HL-60/S4 (cell line): Measurements from ENCODE around the gene CSH2.
"Not testable (repeated sequence)": the region's sequence is repeated elsewhere in the genome, so short reads cannot be mapped to it uniquely, and the experiment has no call there.

Source experiments
- in situ Hi-C: fragments of 300-500 bp; cut with MboI; formaldehyde crosslinking; loops from 2 replicates; pipeline ENCODE4 v1.14.3; 2022; ENCODE audit warnings: low sequenced_read_pairs

Gene CSH2

DNA sequence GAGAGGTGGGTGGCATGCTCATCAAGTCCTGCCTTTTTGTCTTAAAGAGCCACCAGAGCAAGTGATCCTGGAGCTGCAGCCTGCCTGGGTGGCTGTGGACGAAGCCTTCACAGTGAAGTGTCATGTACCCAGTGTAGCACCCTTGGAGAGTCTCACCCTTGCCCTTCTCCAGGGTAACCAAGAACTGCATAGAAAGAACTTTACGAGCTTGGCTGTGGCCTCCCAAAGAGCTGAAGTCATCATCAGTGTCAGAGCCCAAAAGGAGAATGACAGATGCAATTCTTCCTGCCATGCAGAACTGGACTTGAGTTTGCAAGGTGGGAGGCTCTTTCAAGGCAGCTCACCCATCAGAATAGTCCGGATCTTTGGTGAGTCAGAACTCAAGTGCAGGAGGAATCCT is 14.2 kb downstream of the CSH2 start:
- in situ Hi-C loops = no loop called here

DNA sequence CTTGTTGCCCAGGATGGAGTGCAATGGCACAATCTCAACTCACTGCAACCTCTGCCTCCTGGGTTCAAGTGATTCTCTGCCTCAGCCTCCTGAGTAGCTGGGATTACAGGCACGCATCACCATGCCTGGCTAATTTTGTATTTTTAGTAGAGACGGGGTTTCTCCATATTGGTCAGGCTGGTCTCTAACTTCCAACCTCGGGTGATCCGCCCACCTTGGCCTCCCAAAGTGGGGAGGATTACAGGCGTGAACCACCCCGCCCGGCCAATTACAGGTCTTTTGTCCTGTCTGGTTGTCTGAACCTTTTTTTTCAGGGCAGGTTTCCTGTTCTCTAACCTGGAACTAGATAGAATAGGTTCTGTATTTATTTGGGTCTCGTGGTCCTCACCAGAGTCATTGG is 17.1 kb downstream of the CSH2 start:
- in situ Hi-C loops = not testable (repeated sequence)

DNA sequence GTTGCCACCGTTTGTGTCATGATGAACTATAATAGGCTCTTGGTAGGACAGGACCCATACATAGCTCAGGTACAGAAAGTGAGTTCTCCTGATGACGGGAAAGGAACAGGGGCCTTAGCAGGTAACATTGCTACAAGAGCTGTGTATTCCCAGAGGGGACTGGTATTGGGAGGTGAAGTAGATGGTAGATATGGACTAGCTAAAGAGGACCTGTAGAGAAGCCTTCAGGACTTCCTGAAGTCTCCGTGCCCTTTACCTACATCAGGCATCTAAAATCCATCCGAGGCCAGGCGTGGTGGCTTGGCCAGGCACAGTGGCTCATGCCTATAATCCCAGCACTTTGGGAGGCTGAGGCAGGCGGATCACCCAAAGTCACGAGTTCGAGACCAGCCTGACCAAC is 18.3 kb downstream of the CSH2 start:
- in situ Hi-C loops = no loop called here

DNA sequence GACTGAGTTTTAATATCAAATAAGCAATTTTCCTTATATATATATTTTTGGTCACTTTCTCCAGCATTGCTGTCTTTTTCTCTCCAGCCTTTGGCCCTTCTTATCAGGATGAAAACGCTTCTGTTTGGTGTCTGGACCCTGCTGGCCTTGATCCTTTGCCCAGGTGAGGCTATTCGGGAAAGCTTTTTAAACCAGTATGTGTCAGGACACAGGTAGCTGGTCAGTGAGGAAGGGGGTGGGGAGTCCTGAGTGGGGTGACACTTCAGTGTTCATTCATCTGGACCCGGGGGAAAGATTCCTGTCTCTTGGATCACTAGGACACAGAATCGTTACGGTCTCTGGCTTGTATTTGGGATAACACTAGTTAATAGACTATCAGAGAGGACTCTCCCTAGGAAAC is 18.8 kb downstream of the CSH2 start:
- in situ Hi-C loops = no loop called here

DNA sequence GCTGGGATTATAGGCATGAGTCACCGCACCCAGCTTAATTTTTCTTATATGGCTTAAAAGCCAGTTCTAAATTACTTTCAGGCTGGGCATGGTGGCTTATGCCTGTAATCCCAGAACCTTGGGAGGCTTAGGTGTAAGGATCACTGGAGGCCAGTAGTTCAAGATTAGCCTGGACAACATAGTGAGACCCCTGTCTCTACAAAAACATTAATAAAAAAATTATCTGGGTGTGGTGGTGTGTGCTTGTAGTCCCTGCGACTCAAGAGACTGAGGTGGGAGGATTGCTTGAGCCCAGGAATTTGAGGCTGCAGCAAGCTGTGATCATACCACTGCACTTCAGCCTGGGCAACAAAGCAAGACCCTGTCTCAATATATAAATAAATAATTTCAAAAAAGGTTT is 20.2 kb downstream of the CSH2 start:
- in situ Hi-C loops = no loop called here

DNA sequence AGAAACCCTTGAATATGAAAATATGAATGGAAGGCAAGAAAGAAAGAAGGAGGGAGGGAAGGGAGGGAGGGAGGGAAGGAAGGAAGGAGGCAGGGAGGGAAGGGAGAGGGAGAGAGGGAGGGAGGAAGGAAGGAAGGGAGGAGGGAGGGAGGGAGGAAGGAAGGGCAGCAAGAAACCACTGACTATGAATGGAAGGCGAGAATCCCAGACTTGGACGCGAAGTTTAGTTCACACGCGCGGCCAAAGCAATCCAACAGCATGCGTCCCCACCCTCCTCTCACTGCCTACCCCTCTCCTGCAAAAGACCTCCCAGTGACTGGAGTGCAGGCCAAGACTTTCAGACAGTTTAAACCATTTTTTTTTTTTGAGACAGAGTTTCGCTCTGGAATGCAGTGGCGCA is 23.1 kb downstream of the CSH2 start:
- in situ Hi-C loops = no loop called here

DNA sequence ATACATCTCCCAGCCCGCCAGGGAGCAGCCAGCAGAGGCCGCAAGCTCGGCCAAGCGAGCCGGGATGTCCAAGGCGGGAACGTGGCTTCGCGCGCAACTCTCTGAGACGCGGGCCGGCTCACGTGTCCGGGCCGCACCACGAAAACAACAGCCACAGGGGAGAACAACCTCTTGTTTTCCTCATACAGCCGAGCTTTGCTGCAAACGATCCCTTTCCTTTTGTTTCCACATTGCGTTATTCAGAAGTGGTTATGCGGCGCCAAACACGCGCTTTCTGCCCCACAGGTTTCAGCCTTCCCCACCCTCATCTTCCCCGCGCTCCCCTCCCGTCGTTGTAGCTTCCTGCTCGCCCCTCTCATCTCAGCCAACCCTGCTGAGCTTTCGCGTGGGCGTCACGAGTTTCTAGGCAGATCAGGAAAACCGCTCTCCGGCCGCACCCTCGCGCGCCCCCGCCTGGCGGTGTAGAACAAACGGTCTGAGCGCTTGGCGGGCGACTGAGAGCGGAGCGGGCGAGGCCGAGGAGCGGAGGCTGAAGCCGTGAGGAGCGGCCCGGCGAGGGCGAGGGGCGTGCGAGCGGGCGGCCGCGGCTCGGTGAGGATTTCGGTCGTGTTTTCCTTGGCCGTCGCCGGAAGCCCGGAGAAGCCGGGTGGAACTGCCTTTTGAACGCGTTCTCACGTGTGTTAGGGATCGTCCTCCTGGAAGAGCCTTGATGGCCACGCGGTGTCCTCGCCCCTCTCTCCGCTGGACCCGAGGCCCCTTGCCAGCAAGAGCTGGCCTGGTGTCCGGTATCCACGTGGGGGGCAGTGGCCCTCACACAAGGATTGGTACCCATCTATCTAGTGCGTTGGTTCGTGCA is 24.4 kb downstream of the CSH2 start:
- in situ Hi-C loops = loop anchor here (25.0 kb wide), 1 partner anchor 412 kb away; the partner anchor contains the start of gene CYB561

DNA sequence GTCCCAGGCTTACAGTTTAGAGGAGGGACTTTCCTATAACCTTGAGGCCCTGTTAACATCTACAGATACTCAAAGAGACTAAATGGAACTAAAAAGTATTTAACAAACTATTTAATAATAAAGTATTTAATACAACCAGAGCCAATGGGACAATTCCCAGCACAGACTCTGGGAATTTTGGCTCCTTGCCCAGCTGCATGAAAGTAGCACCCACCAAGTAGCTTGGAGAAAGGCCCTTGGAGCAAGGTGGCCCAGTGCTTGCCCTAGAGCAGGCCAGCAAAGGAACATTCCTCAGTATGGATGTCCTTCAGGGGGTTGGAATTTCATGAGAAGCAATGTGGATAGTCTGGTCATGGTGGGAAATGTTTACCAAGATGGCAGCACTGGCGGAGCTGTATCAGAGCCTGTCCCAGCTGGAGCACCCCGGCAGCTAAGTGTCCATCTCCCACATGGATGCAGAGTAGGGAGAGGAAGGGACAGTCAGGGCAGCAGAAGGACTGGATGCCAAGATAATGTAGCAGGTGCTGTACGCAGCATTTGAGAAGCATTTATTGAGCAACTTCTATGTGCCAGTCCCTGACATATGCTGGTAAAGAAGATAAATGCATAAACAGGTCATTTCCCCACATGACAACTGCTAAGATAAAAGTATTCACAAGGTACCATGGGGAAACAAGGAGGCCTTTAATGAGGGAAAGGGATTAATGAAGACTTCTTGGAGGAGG is 25.8 kb downstream of the CSH2 start:
- in situ Hi-C loops = loop anchor here (25.0 kb wide), 1 partner anchor 410 kb away; the partner anchor contains the start of gene CYB561

DNA sequence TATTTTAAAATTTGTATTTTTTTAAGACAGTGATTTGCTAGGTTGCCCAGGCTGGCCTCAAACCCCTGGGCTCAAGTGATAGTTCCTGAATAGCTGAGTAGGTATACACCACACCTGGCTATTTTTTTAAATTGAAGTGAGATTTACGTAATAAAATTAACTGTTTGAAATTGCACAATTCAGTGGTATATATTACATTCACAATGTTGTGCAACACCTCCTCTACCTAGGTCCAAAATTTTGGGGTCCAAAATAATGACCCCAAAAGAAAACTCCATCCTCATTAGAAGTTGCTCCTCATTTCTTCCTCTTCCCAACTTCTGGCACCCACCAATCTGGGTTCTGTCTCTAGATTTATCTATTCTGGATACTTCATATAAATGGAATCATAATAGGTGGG is 28.0 kb downstream of the CSH2 start:
- in situ Hi-C loops = loop anchor here (25.0 kb wide), 1 partner anchor 408 kb away; the partner anchor contains the start of gene CYB561

DNA sequence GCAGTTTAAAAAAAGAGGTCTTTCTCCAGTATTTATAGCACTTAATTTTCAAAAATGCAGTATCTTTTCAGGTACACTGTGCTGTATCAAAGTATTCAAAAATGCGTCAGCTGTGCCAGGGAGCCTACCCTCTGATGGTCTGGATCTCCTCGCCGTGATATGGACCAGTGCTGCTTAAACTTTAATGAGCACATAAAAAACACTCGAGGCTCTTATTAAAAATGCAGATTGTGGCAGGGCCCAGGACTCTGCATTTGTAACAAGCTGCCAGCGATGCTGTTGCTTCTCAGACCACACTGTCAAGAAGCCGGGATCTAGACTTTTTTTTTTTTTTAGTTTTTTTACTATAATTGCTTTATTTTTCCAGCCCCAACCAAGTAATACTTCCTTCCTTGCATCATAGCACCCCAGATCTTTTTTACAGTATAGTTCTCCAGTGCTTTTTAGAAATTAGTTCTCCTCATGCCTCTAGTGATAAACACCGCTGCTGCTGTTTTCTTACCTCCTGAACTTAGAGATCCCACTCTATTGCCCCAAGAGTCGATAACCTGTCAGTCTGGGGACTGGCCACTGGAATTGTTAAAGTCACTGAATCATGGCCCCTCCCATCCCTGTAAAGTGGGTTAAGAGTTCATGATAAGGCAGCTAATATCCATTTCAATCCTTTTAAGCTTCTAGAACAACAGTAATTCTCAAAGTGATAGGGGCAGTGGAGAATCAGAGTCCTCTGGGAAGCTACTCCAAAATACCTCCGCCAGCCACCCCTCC is 29.4 kb downstream of the CSH2 start:
- in situ Hi-C loops = loop anchor here (25.0 kb wide), 1 partner anchor 407 kb away; the partner anchor contains the start of gene CYB561

DNA sequence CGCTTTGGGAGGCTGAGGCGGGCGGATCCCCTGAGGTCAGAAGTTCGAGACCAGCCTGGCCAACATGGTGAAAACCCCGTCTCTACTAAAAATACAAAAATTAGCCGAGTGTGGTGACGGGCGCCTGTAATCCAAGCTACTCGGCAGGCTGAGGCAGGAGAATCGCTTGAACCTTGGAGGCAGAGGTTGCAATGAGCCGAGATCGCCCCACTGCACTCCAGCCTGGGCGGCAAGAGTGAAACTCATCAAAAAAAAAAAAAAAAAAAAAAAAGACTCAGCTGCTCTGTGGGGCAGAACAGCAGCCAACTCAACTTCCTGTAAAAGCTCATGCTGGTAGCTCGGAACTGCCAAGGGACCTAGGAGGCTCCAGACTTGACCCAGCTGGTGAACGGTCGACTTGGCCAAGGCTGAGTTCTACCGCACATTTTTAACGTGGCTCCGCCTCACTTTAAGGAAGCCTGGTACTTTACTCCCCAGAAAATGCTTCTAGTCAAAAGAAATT is 30.0 kb downstream of the CSH2 start:
- in situ Hi-C loops = loop anchor here (25.0 kb wide), 1 partner anchor 406 kb away; the partner anchor contains the start of gene CYB561

DNA sequence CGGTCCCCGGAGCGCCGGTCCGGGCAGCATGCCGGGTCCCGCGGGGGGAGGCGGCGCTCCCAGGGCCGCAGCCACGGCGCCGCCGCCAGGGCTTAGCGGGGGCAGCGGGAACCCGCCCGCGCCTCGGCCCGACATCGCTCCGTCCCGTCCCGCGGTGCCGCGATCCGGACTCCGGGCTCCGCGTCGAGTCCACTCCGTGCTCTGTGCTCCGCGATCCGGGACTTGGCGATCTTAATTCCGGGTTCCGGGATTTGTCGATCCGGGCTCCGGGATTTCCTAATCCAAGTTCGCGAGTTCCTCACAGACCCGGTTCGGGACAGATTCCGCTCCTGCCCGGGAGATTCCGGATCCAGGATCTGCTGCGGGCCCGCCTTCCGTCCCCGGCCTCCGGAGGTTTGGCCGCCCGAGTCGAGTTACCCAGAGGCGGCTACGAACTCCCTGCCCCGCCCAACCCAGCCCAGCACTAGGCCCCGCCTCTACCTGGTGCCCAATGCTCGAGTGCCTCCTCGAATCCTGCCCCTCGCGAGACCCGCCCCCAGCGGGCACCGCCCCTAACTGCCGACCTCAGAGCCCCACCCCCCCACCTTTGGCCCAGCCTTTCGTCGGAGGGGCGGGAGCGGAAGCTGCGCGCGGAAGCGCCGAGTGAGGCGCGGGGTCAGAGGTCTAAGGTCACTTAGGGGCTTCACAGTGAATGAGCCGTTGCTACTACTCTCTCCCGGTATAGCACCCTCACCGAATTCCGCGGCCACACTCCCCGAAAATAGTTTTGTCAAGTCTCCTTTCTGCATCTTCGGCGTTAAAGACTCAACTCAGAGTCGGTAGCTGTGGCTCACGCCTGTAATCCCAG is 30.7 kb downstream of the CSH2 start, which contains the start of gene SMARCD2:
TSS of gene SMARCD2 (minus strand) at position 146 of the 847 bp plus-strand sequence. CDS start at position 135, 11 bp downstream.
- in situ Hi-C loops = loop anchor here (25.0 kb wide), 1 partner anchor 405 kb away; the partner anchor contains the start of gene CYB561

DNA sequence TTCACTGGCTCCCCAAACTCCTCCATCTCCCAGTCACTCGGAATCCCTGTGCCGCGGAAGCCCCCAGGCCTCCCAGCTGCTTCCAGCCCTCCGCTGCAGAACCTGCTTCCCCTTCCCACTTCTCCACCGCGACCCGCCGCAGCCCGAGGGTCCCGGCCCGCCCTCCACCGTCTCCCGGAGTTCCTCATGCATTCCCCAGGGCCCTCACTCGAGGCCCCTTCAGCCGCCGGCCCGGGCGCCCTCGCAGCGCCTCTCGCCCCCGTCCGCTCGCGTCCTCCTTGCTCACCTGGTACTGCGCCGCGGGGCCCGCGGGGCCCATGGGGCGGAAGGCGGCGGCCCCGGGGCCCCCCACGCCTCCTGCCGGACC is 31.3 kb downstream of the CSH2 start:
- in situ Hi-C loops = loop anchor here (25.0 kb wide), 1 partner anchor 405 kb away; the partner anchor contains the start of gene CYB561

DNA sequence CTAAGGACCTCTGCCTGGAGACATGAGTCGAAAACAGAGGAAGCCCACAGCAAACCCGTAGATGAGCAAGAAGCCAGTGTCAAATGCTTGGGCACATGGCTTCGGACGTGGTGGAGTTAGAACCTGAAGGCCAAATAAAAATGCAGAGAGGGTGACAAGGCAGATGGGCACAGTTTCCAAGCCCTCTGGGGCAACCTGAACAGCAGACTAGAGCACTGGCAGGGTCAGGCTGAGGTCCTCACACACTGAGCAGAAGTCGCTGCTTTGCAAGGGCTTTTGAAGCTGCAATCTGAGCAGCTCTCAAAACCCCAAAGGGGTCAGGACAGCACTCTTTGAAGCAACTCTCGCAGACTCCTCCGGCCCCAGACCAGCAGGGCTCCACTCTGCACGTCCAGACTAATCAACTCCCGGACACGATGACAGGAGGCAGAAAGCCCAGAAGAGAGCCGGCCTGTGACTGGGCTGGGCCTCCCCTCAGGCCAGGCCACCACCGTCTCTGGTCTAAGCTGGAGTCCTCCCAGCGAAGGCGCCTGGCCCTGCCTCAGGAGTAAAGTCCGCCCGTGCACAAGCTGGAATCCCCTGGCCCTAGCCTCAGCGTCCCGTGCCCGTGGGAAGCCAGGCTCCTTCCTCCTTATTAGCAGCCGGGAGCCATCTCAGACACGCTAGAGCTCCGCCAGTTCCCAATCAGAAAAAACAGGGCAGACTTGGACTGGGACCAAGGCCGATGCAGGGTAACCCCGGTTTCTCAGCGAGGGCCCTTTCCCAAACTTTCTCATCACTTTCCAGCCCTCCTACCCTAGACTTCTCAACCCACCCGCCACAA is 31.9 kb downstream of the CSH2 start:
- in situ Hi-C loops = loop anchor here (25.0 kb wide), 1 partner anchor 404 kb away; the partner anchor contains the start of gene CYB561

DNA sequence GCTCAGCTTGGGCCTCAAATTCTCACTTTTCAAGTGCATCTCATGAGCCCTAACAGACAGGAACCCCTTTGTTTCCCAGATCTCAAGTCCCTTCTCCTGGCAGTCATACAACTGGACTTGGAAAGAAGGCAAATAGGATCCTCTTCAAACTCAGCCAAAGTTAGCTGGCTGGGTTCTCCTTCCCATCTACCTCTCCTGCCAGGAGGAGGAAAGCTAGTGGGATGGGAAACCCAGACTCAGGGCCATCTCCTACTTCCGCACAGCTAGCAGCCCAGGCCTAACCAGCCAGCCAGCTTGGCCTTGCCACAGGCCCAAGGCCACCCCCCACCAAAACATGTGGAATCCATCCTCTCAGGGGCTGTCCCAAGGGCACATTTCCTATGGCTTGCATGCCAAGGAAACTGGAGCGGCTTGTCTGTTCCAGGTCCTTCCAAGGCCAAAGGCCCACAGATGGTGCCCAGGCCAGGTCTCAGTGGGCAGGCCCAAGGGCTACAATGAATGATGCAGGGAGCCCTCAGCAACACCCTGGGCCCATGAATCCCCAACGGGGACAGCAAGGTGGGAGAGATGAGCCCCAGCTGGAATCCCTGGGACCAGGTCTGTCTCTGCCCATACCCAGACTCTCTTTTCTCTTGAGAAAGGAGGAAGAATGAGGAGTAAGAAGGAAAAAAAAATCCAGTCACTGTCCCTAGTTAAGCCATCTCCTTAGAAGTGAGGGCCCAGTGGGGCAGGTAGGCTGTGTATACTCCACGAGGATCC is 32.7 kb downstream of the CSH2 start:
- in situ Hi-C loops = loop anchor here (25.0 kb wide), 1 partner anchor 403 kb away; the partner anchor contains the start of gene CYB561

DNA sequence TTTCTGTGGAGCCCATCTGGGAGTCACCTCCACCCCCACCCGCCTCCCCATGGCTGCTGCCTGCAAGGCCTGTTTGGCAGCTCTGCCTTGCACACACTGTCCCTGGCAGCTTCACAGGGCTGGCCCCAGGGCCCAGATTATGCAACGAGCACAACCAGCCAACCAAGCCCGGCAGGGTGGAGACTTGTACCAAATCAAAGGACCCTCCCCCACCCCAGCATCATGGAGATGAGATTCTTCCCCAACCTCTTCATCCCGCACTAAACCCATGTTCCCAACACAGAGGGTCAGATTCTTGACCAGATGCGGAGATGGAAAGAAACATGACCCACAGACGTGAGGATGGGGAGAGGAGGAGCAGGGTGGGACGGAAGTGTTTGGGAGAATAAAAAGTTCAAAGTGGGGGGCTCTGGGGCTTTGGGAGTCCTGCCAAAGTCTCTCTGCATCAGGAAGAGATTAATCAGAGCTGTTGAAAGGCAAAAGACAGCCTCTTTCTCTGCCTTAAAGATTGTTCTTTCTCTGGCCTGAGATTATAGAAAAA is 34.8 kb downstream of the CSH2 start:
- in situ Hi-C loops = loop anchor here (25.0 kb wide), 1 partner anchor 401 kb away; the partner anchor contains the start of gene CYB561

DNA sequence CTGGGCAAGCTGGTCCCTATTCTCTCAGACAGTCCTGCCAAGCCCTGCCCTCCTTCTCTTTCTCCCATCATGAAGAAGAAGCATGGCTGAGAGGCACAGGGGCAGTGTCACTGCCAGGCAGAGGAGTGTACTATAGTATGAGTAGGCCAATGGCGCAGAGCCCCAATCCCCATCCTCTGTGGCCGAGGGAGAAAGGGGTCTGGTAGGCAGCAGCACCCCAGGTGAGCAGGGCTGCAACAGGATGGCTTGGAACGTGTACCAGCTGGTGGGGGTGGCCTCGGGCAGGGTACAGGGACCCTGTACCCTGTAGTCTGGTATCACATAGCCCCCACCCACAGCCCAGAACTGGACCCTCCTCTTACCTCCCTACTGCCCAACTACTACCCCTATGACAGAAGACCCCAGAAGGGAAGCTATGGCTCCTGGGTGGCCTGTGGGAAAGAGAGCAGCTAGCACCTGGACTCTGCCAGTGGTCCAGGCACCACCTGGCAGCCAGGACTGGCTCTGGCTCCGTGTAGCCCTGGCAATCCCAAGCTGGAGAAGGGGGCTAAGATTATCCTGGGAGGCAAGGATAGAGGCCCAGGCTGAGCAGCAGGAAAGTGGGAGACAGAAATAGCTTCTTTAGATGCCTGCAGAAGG is 35.4 kb downstream of the CSH2 start:
- in situ Hi-C loops = loop anchor here (25.0 kb wide), 1 partner anchor 401 kb away; the partner anchor contains the start of gene CYB561
